ENCODE results near the gene GHR.
"Not testable (repeated sequence)": the region's sequence is repeated elsewhere in the genome, so short reads cannot be mapped to it uniquely, and the experiment has no call there.

Gene GHR

GRCh38 chr5:42648036-42648435 is 224.8 kb downstream of the GHR start:
- no peak for DNase-seq (ENCODE audit: extremely low read depth, low read depth)
- TF ChIP-seq CTCF (IDR thresholded peaks at IDR 0.05; ENCODE audit: low read depth, low read length): no peak

DNA sequence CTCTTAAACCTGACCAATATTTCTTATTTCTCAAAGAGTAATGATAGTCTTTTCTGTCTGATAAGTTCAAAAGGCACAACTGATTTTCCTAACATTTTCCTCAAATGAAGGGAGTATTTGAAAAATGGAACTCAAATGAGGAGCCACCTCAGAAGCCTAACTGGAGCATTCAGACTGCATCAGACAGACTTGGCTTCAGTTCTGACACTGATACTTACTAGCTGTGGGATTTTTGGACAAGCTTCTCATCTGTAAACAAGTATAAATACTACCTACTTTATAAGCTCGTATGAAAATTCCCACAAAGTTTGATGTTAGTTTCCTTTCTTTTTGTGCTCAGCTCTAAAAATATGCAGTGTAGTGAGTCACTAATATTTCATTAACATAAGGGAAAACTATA is 225.7 kb downstream of the GHR start:
- DNase-seq (ENCODE audit: extremely low read depth, low read depth): no peak
- no peak for TF ChIP-seq CTCF (IDR thresholded peaks at IDR 0.05; ENCODE audit: low read depth, low read length)

DNA sequence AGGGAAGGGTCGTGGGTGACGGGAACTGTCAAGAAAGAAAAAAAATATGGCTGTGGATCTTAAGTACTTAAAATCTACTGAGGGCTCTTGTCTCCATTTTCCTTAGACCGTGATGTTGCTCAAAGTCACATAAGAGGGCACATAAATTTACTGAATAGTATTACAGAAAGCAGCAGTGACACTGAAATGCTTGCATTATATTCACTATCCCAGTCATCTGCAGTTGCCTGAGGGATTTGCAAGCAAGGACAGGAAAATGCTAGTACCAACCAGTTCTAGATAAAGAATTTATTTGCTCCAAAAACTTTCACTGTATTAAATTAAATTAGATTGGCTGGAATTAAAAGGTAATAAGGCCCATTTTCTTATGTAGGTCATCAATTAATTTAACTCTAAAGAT is 226.8 kb downstream of the GHR start:
- no peak for TF ChIP-seq CTCF (IDR thresholded peaks at IDR 0.05; ENCODE audit: low read depth, low read length)
- DNase-seq (ENCODE audit: extremely low read depth, low read depth): no peak

DNA sequence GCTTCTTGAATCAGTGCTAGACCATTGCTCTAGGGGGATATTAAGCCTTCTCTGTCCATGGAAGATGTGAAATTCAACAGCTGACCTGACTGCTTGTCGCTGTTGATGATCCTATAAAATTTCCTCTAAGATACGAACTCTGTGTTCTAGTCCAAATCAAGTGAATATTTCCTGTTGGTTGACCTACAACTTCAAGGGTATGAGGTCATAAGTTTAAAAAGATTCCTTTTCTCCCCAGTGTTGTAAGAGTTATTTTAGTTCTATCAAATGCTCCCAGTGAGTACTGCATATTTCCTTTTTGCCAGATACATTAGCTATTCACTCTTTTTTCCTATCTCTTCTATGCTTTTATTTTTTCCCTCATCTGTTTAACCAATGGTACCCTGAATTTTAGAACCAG is 230.5 kb downstream of the GHR start:
- DNase-seq (ENCODE audit: extremely low read depth, low read depth): no peak
- TF ChIP-seq CTCF (IDR thresholded peaks at IDR 0.05; ENCODE audit: low read depth, low read length): no peak

- no peak for DNase-seq (ENCODE audit: extremely low read depth, low read depth)
Measured at GRCh38 chr5:42654645-42655044, 231.4 kb downstream of the GHR start.

DNA sequence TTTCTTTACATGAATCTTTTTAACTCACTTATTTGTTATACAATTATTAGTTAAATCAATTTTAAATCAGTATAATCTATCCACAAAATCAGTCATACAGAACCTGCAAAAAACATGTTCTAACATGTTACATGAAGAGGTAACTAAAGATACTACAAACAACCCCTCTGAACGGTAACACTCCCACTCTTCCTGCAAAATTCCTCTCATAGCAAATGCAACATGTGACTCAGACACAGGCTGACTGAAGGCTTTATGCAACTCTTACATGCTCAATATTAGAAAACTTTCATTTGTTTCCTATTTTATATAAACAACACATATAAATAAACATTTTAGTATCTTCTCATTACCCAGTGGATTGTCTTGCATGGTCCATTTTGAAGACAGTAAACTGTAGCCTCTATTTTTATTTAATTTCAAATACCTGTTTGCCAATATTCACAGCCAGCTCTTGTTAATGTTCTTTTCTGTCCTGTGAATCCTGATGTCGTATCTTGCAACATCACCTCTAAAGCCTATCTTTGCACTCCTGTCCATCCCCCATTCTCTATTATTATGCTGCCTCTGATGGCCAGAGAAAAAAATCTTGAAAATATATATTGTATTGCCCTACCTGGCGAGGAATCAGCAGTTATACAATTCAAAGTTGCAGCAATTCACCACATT is 232.9 kb downstream of the GHR start:
- TF ChIP-seq CTCF (IDR thresholded peaks at IDR 0.05; ENCODE audit: low read depth, low read length): no peak
- DNase-seq (ENCODE audit: extremely low read depth, low read depth): no peak

More at GRCh38 chr5:42654645-42655044, 231.4 kb downstream of the GHR start:
- TF ChIP-seq CTCF (IDR thresholded peaks at IDR 0.05; ENCODE audit: low read depth, low read length): no peak

- DNase-seq (ENCODE audit: extremely low read depth, low read depth): no peak
- peak; percentile 22 for TF ChIP-seq CTCF (IDR thresholded peaks at IDR 0.05; ENCODE audit: low read depth, low read length)
Measured at GRCh38 chr5:42656651-42657015, 233.4 kb downstream of the GHR start.

DNA sequence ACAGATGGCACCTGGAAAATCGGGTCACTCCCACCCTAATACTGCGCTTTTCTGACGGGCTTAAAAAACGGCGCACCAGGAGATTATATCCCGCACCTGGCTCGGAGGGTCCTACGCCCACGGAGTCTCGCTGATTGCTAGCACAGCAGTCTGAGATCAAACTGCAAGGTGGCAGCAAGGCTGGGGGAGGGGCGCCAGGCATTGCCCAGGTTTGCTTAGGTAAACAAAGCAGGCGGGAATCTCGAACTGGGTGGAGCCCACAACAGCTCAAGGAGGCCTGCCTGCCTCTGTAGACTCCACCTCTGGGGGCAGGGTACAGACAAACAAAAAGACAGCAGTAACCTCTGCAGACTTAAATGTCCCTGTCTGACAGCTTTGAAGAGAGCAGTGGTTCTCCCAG is 236.6 kb downstream of the GHR start:
- not testable (repeated sequence) for DNase-seq (ENCODE audit: extremely low read depth, low read depth)

Measured in AG09319 (cell line).